Tibial nerve (tissue), 3 donors: Measurements from ENCODE around the gene CLHC1.

ENCODE experiments used
- CTCF ChIP-seq, 5 experiments: fragments of 200-600 bp in 3 of 5; fragments of 450-650 bp in 2 of 5; sonication (generic) in 3 of 5; IDR thresholded peaks; one replicate each; pipeline ENCODE4 v1.5.1; 2016 to 2019; ENCODE audit warnings: antibody characterized with exemption in 5 of 5, mild to moderate bottlenecking in 3 of 5, moderate library complexity in 2 of 5
- POLR2A ChIP-seq, 2 donors: fragments of 450-650 bp; IDR thresholded peaks; one replicate each; pipeline ENCODE4 v1.6.1; 2017; ENCODE audit warnings: antibody characterized with exemption in 2 of 2, mild to moderate bottlenecking in 2 of 2, moderate library complexity in 2 of 2

DNA sequence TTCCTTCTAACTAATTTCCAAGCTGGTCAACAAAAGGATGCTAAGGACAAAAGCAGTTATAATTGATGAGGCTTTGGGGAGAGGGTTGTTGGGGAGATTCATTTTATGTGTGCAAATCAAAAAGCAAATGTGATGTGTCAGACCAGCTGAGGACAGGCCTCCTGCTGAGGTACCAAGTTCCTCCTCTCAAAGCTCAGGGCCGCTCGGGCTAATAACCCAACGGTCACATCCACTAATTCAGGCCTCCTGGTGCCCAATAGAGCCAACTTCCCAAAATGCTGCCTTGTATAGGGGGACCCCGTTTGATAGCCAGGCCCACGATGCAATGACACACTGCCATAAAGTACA, 93.2 kb downstream of the CLHC1 start:
- no peak for TF ChIP-seq POLR2A (IDR thresholded peaks at IDR 0.05)
- TF ChIP-seq CTCF (IDR thresholded peaks at IDR 0.05), result no peak
